ENCODE data around the gene KLHDC7B. TPM values are rescaled to one million over a fixed set of nuclear protein-coding genes. Genes with fewer than 3 reads are reported as not detected.

Gene KLHDC7B
- total RNA-seq, 2 donors from 2014 or later: 0.17 TPM; not detected in 1

DNA sequence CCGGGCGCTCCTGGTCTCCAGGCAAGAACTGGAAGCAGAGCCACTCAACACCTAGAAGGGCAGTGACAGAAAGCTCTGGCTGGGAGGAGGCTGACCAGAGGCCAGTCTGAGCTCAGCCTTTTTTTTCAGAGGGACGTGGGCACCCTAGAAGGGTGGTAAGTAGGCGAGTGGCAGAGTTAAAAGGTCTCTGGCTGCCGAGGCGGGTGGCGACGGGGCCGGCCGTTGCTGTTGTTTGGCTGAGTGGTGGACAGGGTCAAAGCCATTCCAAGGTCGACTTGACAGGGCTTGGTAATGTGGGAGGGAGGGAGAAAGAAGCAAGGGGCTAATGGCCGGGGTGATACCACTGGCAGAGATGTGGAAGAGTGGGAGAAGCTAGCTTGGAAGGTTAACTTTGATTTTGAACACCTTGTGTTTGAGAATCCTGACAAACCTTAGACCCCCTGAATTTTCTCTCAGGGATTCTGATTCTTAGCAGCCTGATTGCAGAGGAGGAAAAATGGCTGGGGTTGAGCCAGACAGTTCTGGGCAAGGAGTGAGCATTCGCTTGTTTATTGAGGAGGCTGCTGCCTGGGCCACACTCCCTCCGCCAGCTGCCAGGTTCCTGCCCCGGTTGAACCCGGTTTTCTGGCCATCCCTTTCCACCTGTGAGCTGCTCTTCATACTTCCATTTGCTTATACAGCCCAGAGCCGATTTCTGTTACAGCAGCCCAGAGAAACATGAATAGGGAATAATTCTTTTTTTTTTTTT, 17.9 kb downstream of the KLHDC7B start:
- intact Hi-C loops (cut with DNase I, micrococcal nuclease): no loop called here
- ATAC-seq: peak; percentile 38
- no peak for DNase-seq

- DNase-seq (peak in 1 of 2 donors; percentile 67), ATAC-seq (peak; percentile 64)
- intact Hi-C loops (cut with DNase I, micrococcal nuclease): no loop called here
These were observed 18.6 kb downstream of the KLHDC7B start for GRCh38 chr22:50564289-50564688.

- ATAC-seq: no peak
- DNase-seq: no peak
- intact Hi-C loops (cut with DNase I, micrococcal nuclease): no loop called here
These were observed 22.1 kb downstream of the KLHDC7B start for GRCh38 chr22:50567721-50568252.

DNA sequence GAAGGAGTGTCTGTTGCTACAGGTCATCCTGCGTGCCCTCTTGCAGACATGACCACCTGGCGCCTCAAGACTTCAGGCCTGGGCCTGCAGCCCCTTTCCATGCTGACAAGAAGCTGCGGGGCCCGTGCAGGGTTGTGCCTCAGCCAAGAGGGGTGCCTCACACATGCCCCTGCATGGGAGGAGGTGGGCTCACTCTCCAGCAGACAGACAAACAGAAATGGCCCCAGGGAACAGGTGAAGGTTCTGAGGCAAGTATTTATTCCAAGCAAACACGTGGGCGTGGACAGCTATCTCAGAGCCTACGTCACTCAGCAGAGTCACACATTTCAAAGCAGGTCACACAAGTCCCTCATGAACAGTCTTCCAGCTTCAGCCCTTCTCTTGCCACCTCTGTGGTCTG, 22.9 kb downstream of the KLHDC7B start:
- intact Hi-C loops (cut with DNase I, micrococcal nuclease): no loop called here
- ATAC-seq (peak; percentile 55), DNase-seq (no peak)

GRCh38 chr22:50569041-50569459, 23.4 kb downstream of the KLHDC7B start:
- intact Hi-C loops (cut with DNase I, micrococcal nuclease): no loop called here
- peak; percentile 44 for ATAC-seq
- peak in 1 of 2 donors; percentile 57 for DNase-seq

GRCh38 chr22:50569896-50570535, 24.3 kb downstream of the KLHDC7B start:
- intact Hi-C loops (cut with DNase I, micrococcal nuclease): no loop called here
- DNase-seq (no peak), ATAC-seq (no peak)

DNA sequence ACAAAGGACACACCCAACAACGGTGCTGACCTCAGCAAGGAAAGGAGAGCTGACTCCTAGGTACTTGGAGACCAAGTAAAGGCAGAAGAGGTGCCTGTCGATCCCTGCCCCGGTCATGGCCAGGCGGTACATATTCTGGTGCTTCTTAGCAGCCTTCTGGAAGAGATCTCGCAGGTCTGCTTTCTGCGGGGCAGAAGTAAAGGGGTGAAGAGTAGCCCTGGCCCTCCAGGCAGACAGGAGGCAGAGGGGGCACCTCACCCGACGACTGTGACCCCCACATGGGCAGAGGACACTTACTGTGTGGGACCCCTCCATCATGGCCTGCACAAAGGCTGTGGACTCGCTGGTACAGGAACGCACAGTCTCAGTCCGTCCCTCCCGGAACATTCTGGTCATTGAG, 25.2 kb downstream of the KLHDC7B start:
- DNase-seq: no peak
- no peak for ATAC-seq
- intact Hi-C loops (cut with DNase I, micrococcal nuclease): no loop called here

DNA sequence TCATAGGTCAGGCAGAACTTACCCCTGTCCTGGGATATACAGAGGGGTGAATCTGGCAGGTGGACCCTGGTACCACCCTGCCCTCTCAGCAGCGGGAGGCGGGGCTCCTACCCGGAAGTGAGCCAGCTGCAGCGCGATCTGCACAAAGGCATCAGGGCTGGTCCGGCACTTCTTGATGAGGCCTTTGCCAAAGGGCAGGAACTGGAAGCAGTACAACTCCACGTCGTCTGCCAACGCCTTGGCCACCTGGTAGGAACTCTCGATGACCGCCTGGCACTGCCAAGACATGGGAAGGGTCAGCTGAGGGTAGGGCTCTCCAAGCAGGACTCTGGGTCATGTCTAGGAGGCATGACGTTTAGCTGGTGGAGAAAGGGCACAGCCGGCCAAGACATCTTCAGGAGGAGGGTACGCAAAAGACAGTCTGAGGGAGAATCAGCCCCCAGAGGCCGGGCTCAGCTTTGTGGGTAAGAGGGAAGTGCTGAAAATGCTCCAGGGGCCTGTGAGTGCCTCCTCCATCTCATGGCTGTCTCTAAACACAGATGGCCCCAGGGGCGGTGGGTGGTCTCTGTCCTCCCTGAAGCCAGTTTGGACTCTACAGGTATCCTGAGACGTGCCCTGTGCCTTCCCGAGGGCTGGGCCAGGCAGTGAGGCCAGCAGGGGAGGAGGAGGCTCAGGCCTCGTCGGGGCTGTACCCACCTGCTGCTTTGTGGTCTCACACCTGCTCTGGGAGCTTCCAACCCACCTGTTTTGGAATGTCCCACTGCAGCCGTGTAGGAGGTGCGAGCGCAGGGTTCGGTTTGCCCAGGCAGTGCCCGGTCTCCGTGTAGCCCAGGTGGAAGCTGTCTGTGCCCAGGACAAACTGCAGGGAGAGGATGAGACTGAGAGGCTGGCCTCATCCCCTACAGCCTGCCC, 25.8 kb downstream of the KLHDC7B start:
- DNase-seq: no peak
- peak; percentile 34 for ATAC-seq
- intact Hi-C loops (cut with DNase I, micrococcal nuclease): no loop called here

DNA sequence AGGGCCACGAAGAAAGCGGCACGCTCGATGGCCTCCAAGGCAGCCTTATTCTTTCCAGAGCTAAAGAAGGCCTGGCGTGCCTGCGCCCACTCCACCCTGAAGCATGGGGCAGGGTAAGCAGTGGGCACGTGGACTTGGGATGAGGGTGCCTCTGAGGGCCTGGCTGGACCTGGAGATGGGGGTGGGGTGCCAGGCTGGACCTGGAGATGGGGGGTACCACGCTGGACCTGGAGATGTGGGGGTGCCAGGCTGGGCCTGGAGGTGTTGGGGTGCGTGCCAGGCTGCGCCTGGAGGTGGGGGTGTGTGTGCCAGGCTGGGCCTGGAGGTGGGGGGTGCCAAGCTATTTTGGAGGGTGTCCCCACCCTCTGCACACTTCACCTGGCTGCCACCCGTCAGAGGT, 27.3 kb downstream of the KLHDC7B start:
- intact Hi-C loops (cut with DNase I, micrococcal nuclease): no loop called here
- ATAC-seq: no peak
- DNase-seq: no peak

- intact Hi-C loops (cut with DNase I, micrococcal nuclease): no loop called here
- DNase-seq (no peak), ATAC-seq (no peak)
These were observed 28.0 kb downstream of the KLHDC7B start for GRCh38 chr22:50573491-50574382.

DNA sequence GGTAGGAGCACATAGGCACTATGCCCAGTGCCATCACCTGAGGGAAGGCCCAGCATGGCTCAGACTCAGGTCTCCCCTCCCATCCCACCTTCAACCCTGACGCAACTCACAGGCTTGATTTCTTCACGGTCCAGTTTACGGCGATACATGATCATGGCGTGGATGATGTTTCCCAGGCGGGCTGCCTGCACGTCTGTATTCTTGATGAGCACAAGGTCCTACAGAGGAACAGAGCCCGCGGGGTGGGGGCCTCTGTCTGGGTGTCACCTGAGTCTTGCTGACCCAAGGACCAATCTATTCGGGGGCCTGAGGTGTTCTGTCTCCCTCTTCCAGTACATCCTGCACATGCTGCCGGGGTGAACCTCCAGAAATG, 28.7 kb downstream of the KLHDC7B start:
- ATAC-seq (no peak), DNase-seq (no peak)
- intact Hi-C loops (cut with DNase I, micrococcal nuclease): no loop called here

- DNase-seq: no peak
- intact Hi-C loops (cut with DNase I, micrococcal nuclease): no loop called here
- no peak for ATAC-seq
These were observed 29.8 kb downstream of the KLHDC7B start for GRCh38 chr22:50575426-50575941.

DNA sequence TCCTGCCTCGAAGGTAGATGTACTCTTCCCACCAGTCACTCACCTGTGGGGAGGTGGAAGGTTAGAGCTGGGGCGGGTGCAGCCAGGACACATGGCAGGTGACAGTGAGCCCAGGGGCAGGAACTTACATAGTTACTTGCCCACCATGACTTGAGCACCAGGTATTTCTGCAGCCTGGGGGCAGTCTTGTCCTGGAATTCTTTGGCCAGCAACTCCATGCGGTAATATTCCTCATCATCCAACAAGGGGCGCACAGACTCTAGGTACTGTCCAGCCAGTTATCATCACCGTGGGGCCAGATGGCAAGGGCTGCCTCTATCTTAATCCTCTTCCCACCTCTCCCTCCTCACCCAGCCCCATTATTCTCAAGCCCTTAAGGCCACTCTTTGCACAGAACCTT, 30.4 kb downstream of the KLHDC7B start:
- ATAC-seq: peak; percentile 48
- intact Hi-C loops (cut with DNase I, micrococcal nuclease): no loop called here
- DNase-seq: no peak

DNA sequence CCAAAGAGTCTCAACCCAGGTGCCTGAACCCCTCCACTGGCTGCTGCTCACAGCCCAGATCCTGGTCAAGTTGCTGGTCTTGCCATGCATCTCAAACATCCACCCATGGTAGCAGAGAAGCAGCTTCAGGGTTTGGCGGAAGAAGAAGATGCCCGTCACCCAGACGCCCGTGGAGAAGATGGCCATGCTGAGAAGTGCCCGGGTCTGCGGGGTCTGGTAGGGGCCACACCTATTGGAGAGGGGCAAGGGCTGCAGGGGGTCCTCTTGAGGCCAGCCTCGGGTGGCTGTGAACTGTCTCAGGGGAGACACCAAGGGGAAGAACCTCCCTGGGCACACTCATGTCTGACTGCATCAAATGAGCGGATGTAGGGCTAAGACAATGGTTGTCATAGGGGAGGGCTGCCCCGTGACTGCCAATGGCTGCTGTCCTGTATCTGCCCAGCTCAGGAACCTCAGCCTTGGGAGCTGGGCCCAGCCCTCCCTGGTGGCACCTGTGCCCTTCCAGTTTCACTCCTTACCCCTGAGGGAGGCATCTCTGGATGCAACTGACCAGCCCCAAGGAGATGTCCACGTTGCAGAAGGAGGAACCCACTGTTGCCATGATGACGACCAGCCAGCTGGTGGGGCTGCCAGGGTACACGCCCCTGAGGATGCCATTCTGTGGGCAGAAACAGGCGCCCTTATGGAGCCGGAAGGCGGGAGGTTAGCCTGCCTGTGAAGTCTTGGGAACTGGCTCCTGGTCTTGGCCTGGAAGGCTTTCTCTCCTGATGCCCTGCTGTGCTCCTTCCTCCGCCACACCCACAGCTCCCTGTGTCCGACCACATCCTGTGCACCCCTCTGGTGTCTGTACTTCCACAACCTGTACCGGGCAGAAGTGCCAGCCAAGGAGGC, 31.4 kb downstream of the KLHDC7B start:
- ATAC-seq: no peak
- intact Hi-C loops (cut with DNase I, micrococcal nuclease): no loop called here

GRCh38 chr22:50577697-50577986, 31.9 kb downstream of the KLHDC7B start:
- intact Hi-C loops (cut with DNase I, micrococcal nuclease): no loop called here
- ATAC-seq: no peak
- DNase-seq: no peak

More for the DNA sequence above, 31.4 kb downstream of the KLHDC7B start:
- no peak for DNase-seq

- intact Hi-C loops (cut with DNase I, micrococcal nuclease): no loop called here
These were observed 32.5 kb downstream of the KLHDC7B start, which contains the start of gene CPT1B for GRCh38 chr22:50577987-50578775. CPT1B (minus strand) TSS chr22:50578427; CDS start chr22:50577915, 512 bp downstream.

More at GRCh38 chr22:50577987-50578775, 32.5 kb downstream of the KLHDC7B start, which contains the start of gene CPT1B:
- DNase-seq: no peak
- ATAC-seq: no peak
